ENCODE measurements around the gene PYGO2.
A peak's percentile ranks its signal among the peaks of the same experiment; 100 is the strongest.

The PYGO2 gene, protein sequence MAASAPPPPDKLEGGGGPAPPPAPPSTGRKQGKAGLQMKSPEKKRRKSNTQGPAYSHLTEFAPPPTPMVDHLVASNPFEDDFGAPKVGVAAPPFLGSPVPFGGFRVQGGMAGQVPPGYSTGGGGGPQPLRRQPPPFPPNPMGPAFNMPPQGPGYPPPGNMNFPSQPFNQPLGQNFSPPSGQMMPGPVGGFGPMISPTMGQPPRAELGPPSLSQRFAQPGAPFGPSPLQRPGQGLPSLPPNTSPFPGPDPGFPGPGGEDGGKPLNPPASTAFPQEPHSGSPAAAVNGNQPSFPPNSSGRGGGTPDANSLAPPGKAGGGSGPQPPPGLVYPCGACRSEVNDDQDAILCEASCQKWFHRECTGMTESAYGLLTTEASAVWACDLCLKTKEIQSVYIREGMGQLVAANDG

DNA sequence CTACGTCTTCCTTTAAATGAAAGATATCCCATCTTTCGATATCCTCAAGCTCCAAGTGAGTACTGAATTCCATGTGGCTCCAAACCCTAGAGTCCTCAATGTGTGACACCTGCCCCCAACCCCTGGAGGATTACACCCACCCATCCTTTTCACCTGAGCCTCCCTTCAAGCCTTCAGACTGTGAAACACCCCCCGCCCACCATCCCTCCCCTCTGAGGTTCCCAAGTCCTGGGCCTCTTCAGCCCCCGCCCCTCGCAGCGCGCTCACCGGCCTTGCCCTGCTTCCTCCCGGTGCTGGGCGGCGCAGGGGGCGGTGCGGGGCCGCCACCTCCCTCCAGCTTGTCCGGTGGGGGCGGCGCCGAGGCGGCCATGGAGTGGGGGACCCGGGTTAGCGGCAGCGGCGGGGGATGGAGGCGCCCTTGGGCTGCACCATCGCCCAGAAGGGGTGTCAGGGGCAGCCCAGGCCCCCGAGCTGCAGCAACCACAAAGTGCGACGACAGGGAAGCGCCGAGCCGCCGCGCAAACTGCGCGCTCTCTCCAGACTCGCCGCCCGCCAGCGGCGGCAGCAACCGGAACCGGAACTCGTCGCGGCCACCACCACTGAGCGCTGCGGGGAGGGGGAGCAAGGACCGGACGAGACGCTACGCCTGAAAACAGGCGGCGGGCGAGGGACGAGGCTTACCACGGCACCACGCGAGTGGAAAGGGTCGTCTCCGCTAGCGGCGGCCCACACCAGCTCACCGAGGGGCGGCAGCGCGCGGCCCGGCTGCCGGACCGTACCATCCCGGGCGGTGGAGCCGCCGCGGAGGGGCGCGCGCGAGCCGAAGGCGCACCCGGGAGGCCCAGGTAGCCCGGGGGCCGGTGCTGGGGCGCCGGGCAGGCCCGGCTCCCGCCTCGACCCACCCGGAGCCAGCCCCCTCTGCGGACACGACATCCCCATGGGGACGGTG lies at the start of gene PYGO2:
PYGO2 (minus strand) TSS at position 576 of the 949 bp plus-strand sequence; CDS start at position 370, 206 bp downstream.
- H3K4me2 ChIP-seq (ENCODE audit: low read length) = peak within 1 kb of the TSS; percentile 95
- peak within 1 kb of the TSS; percentile 92 for H3K4me3 ChIP-seq (ENCODE audit: low read length)
- TF ChIP-seq EZH2phosphoT487 (IDR thresholded peaks at IDR 0.05; ENCODE audit: low read depth) = no peak
- TF ChIP-seq, protein P1, sequence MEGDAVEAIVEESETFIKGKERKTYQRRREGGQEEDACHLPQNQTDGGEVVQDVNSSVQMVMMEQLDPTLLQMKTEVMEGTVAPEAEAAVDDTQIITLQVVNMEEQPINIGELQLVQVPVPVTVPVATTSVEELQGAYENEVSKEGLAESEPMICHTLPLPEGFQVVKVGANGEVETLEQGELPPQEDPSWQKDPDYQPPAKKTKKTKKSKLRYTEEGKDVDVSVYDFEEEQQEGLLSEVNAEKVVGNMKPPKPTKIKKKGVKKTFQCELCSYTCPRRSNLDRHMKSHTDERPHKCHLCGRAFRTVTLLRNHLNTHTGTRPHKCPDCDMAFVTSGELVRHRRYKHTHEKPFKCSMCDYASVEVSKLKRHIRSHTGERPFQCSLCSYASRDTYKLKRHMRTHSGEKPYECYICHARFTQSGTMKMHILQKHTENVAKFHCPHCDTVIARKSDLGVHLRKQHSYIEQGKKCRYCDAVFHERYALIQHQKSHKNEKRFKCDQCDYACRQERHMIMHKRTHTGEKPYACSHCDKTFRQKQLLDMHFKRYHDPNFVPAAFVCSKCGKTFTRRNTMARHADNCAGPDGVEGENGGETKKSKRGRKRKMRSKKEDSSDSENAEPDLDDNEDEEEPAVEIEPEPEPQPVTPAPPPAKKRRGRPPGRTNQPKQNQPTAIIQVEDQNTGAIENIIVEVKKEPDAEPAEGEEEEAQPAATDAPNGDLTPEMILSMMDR (IDR thresholded peaks at IDR 0.05; ENCODE audit: low read depth, low read length) = peak; percentile 84
- no peaks in the 10 kb centered on the region for H3K9me3 ChIP-seq (ENCODE audit: insufficient read depth, low read length)
- peak within 1 kb of the TSS; percentile 73 for H3K27ac ChIP-seq (ENCODE audit: low read length)
- H4K20me1 ChIP-seq (ENCODE audit: insufficient read depth, low read length) = peaks cover 7% of the 10 kb centered on the region; the same call in 1 of the 2 replicates
- H3K36me3 ChIP-seq (replicated peaks; ENCODE audit: low read depth, low read length) = peaks cover 26% of the 10 kb centered on the region
- peaks cover 30% of the 10 kb centered on the region for H3K4me1 ChIP-seq (ENCODE audit: low read length)
- no peaks in the 10 kb centered on the region for H3K27me3 ChIP-seq (ENCODE audit: low read depth, low read length)
- peak within 1 kb of the TSS; percentile 71 for H2AFZ ChIP-seq (ENCODE audit: low read depth, low read length)
- H3K79me2 ChIP-seq (ENCODE audit: low read length) = peaks cover 31% of the 10 kb centered on the region
- H3K9ac ChIP-seq (ENCODE audit: low read length) = peak within 1 kb of the TSS; percentile 96

DNA sequence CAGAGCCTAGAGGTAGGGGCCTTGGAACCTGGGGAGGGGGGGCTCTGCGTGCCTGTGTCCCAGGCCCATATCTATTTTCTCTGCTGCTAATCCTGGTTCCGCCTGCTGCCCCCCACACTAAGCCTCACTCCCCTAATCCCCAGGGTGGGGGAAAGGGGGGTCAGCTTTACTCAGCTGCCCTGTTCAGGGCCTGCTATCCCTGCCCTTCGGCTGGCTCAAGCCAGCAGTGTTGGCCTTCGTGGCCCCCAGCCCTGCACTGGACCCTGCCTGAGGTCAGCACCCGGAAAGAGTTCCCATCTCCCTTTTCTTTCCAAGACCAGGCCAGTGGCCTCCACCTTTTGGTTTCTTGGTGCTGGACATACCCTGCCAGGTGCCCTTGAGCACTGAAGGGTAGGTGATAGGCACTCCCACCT lies 49.4 kb upstream of the PYGO2 start:
- H3K27ac ChIP-seq (ENCODE audit: low read length) = no peak overlapping the region
- H3K4me3 ChIP-seq (ENCODE audit: low read length) = no peak overlapping the region
- H4K20me1 ChIP-seq (ENCODE audit: insufficient read depth, low read length) = peaks cover 65% of the 10 kb centered on the region

DNA sequence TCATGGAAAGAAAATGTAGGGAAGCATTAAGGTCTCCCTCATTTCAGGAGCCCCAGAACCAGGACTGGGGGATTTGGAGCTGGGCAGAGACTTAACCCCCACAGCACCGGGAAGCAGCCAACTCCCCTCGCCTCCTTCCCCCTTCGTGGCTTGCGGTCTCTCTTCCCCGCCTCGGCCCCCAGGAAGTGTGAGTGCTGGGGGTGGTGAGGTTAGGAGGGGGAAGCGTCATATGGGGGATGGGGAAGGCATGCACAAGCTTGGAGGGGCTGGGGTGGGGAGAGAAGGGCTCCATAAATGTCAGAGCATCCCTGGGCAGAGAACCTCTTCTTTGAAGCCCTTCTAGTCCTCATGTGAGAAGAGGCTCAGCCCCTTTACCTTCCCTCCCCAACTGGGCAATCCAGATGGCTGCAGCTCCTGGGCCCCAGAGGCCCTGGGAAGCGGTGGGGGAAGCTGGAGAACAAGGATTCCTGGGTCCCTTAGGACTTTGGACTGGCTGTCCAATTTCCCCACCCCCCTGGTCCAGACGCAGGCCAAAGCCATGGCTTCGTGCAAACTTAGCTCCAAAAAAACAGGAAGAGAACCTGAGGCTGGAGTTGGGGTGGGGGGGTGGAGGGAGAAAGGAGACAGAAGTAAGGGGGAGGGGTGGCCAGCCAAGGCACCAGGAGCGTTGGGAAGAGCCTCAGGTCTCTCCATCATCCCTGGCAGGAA lies 48.8 kb upstream of the PYGO2 start:
- TF ChIP-seq, protein P1 (IDR thresholded peaks at IDR 0.05; ENCODE audit: low read depth, low read length) = no peak
- TF ChIP-seq EZH2phosphoT487 (IDR thresholded peaks at IDR 0.05; ENCODE audit: low read depth) = no peak
- no peak overlapping the region for H3K4me2 ChIP-seq (ENCODE audit: low read length)
- peaks cover 65% of the 10 kb centered on the region for H4K20me1 ChIP-seq (ENCODE audit: insufficient read depth, low read length)
- H3K27ac ChIP-seq (ENCODE audit: low read length) = no peak overlapping the region
- no peaks in the 10 kb centered on the region for H3K9me3 ChIP-seq (ENCODE audit: insufficient read depth, low read length)
- no peak overlapping the region for H3K9ac ChIP-seq (ENCODE audit: low read length)
- H3K36me3 ChIP-seq (replicated peaks; ENCODE audit: low read depth, low read length) = peaks cover 19% of the 10 kb centered on the region
- no peak overlapping the region for H3K4me3 ChIP-seq (ENCODE audit: low read length)
- no peak overlapping the region for H2AFZ ChIP-seq (ENCODE audit: low read depth, low read length)
- peaks cover 44% of the 10 kb centered on the region for H3K4me1 ChIP-seq (ENCODE audit: low read length)
- peaks cover 31% of the 10 kb centered on the region for H3K79me2 ChIP-seq (ENCODE audit: low read length)
- no peaks in the 10 kb centered on the region for H3K27me3 ChIP-seq (ENCODE audit: low read depth, low read length)

More for the DNA sequence above, 49.4 kb upstream of the PYGO2 start:
- Histone ChIP-seq H3K4me1 (ENCODE audit: low read length) (peaks cover 42% of the 10 kb centered on the region), H2AFZ (ENCODE audit: low read depth, low read length) (no peak overlapping the region), H3K27me3 (ENCODE audit: low read depth, low read length) (no peaks in the 10 kb centered on the region), H3K79me2 (ENCODE audit: low read length) (peaks cover 25% of the 10 kb centered on the region), H3K9me3 (ENCODE audit: insufficient read depth, low read length) (no peaks in the 10 kb centered on the region), H3K9ac (ENCODE audit: low read length) (no peak overlapping the region), H3K4me2 (ENCODE audit: low read length) (no peak overlapping the region), H3K36me3 (replicated peaks; ENCODE audit: low read depth, low read length) (peaks cover 25% of the 10 kb centered on the region)
- TF ChIP-seq EZH2phosphoT487 (IDR thresholded peaks at IDR 0.05; ENCODE audit: low read depth) = no peak
- TF ChIP-seq, protein P1 (IDR thresholded peaks at IDR 0.05; ENCODE audit: low read depth, low read length) = no peak

Data from OCI-LY3 (cell line).